D721Med (cell line): ENCODE data around the gene NCBP3.

ENCODE experiments used
- DNase-seq: peaks from one replicate; pipeline ENCODE4 v3.0.0; 2011; ENCODE audit warnings: low spot score; ENCODE audit not compliant: insufficient read length
- FAIRE-seq: peaks from 2 replicates; lab custom pipeline; 2011; peaks lifted over from hg19 to GRCh38; lab: Jason Lieb, UNC
- TF ChIP-seq, protein P1 (sequence below): IDR thresholded peaks from 2 replicates; pipeline ENCODE4 v1.5.1; 2012; ENCODE audit warnings: mild to moderate bottlenecking, control low read depth; ENCODE audit not compliant: insufficient read depth; ENCODE audit errors: missing control alignments

The NCBP3 gene

GRCh38 chr17:3867606-3868005, 21.6 kb upstream of the NCBP3 start:
- FAIRE-seq, result no peak
- DNase-seq, result no peak

GRCh38 chr17:3867106-3867505, 21.1 kb upstream of the NCBP3 start:
- FAIRE-seq, result no peak
- TF ChIP-seq, protein P1, sequence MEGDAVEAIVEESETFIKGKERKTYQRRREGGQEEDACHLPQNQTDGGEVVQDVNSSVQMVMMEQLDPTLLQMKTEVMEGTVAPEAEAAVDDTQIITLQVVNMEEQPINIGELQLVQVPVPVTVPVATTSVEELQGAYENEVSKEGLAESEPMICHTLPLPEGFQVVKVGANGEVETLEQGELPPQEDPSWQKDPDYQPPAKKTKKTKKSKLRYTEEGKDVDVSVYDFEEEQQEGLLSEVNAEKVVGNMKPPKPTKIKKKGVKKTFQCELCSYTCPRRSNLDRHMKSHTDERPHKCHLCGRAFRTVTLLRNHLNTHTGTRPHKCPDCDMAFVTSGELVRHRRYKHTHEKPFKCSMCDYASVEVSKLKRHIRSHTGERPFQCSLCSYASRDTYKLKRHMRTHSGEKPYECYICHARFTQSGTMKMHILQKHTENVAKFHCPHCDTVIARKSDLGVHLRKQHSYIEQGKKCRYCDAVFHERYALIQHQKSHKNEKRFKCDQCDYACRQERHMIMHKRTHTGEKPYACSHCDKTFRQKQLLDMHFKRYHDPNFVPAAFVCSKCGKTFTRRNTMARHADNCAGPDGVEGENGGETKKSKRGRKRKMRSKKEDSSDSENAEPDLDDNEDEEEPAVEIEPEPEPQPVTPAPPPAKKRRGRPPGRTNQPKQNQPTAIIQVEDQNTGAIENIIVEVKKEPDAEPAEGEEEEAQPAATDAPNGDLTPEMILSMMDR, result no peak
- no peak for DNase-seq

More at GRCh38 chr17:3867606-3868005, 21.6 kb upstream of the NCBP3 start:
- TF ChIP-seq, protein P1, result no peak

- no peak for FAIRE-seq
- DNase-seq, result no peak
Observed at GRCh38 chr17:3866276-3866675, 20.2 kb upstream of the NCBP3 start.

DNA sequence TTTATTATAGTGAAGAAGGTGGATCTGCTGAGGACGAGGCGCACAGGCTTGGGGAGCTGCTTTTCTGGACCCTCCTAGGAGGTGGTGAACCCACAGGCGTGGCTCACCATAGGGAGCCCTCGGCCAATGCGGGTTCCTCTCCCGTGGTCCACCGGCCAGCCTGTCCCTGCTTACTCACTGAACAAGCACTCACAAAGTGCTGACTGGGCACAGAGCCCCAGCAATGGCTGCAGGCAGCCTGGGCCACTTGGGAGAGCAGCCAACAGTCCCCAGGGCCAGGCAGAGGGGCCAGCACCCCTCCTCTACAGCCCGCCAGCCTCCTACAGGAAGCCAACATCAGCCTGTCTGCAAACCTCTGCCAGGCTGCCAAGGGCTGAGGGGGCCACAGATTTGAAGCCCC, 19.1 kb upstream of the NCBP3 start:
- FAIRE-seq (no peak), DNase-seq (no peak)
- TF ChIP-seq, protein P1, result no peak

More at GRCh38 chr17:3866276-3866675, 20.2 kb upstream of the NCBP3 start:
- TF ChIP-seq, protein P1, result no peak

DNA sequence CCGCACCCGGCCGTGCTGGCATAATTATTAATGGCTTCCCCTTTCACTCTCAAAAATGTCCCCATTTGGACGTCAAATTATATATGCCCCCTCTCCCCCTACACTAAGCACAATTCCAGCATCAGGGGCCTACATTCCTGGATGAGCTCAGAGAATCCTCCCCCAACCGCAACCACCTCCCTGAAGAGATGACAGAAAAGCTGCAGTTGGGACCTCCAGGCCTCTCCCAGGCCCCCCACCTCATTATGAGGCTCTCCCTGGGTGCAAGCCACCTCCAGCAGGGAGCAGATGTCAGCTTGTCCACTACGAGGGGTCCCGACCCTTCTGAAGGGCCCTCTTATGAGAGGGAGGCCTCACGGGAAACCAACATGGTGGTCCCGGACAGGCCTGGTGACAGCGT, 18.5 kb upstream of the NCBP3 start:
- FAIRE-seq (no peak), DNase-seq (no peak)
- TF ChIP-seq, protein P1, result no peak

- no peak for FAIRE-seq
- TF ChIP-seq, protein P1, result no peak
- DNase-seq, result no peak
Observed at GRCh38 chr17:3861761-3862681, 16.0 kb upstream of the NCBP3 start.
